ENCODE data around the gene SNTN.

SNTN gene

GRCh38 chr3:63679186-63679585 lies 26.7 kb downstream of the SNTN start:
- no peak for DNase-seq

GRCh38 chr3:63684081-63684480 lies 31.6 kb downstream of the SNTN start:
- DNase-seq, result no peak

- DNase-seq, result no peak
Measured at GRCh38 chr3:63685340-63685739, 32.9 kb downstream of the SNTN start.

- no peak for DNase-seq
Measured at GRCh38 chr3:63687278-63688225, 35.1 kb downstream of the SNTN start.

- no peak for DNase-seq
Measured at GRCh38 chr3:63689285-63689684, 36.8 kb downstream of the SNTN start.

- DNase-seq, result no peak
Measured at GRCh38 chr3:63693351-63693750, 40.9 kb downstream of the SNTN start.

- DNase-seq, result peak; percentile 12
Measured at GRCh38 chr3:63705092-63705645, 52.7 kb downstream of the SNTN start.

GRCh38 chr3:63706321-63707085 lies 54.0 kb downstream of the SNTN start:
- peak; percentile 86 for DNase-seq

- no peak for DNase-seq
Measured at GRCh38 chr3:63707731-63708130, 55.3 kb downstream of the SNTN start.

GRCh38 chr3:63709576-63709975 lies 57.1 kb downstream of the SNTN start:
- DNase-seq, result no peak

Measured in kidney glomerular epithelial cell (primary cell).